BLaER1 treated with 17β-estradiol and CSF1 and Interleukin-3, amounts not matched to agents 10 nM and 100 nM (cell line): Measurements from ENCODE around the gene SNRNP200.
A peak's percentile ranks its signal among the peaks of the same experiment; 100 is the strongest.

Source experiments
- H3K27ac ChIP-seq, 11 experiments: shearing (Covaris generic); formaldehyde crosslinking; 2 replicates each; pipeline ENCODE4 v1.8.1; 2022
- H3K27me3 ChIP-seq, 11 experiments: shearing (Covaris generic); formaldehyde crosslinking; 2 replicates each; pipeline ENCODE4 v1.8.1; 2022
- H3K36me3 ChIP-seq, 11 experiments: shearing (Covaris generic); formaldehyde crosslinking; 2 replicates each; pipeline ENCODE4 v1.8.1; 2022
- H3K4me1 ChIP-seq, 10 experiments: shearing (Covaris generic); formaldehyde crosslinking; 2 replicates each; pipeline ENCODE4 v1.8.1; 2022
- H3K4me2 ChIP-seq, 11 experiments: shearing (Covaris generic); formaldehyde crosslinking; 2 replicates each; pipeline ENCODE4 v1.8.1; 2022
- H3K4me3 ChIP-seq, 10 experiments: shearing (Covaris generic); formaldehyde crosslinking; 2 replicates each; pipeline ENCODE4 v1.8.1; 2022
- H3K9ac ChIP-seq, 11 experiments: shearing (Covaris generic); formaldehyde crosslinking; 2 replicates each; pipeline ENCODE4 v1.8.1; 2022
- H3K9me3 ChIP-seq, 11 experiments: shearing (Covaris generic); formaldehyde crosslinking; replicated peaks in 1 of 11; 2 replicates each; pipeline ENCODE4 v1.8.1; 2022
- H4K20me1 ChIP-seq, 11 experiments: shearing (Covaris generic); formaldehyde crosslinking; 2 replicates each; pipeline ENCODE4 v1.8.1; 2022
- Cebpa-rat ChIP-seq, 11 experiments: shearing (Covaris generic); IDR thresholded peaks; 2 replicates each; pipeline ENCODE4 v1.8.1; 2022

Gene SNRNP200

DNA sequence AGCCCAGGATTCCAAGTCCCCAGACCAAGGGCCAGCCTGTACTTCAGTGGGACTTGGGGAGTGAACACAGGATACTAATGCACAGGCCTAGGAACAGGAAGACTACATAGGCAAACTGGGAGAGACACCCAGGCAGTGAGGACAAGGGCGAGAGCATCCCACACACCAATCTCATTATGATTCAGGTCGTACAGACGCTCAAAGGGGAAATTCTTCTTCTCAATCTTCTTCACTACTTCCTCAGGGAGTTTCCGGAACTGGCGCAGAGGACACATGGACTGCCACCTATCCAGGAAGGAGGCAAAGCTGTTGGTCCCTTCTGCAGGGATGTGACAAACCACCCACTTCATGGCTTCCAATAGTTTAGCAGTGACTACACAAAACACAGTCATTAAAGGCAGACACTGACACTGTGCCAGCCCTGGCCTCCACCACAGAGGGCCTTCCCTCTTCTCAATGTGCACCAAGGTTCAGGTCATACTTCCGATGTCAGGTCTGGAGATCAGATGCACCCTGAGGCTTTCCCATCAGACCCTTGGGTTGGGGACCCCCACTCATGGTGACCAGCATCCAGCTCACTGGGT, 18.0 kb downstream of the SNRNP200 start:
- H3K9me3 ChIP-seq, result no peaks in the 10 kb centered on the region
- no peak for TF ChIP-seq Cebpa-rat (IDR thresholded peaks at IDR 0.05)

DNA sequence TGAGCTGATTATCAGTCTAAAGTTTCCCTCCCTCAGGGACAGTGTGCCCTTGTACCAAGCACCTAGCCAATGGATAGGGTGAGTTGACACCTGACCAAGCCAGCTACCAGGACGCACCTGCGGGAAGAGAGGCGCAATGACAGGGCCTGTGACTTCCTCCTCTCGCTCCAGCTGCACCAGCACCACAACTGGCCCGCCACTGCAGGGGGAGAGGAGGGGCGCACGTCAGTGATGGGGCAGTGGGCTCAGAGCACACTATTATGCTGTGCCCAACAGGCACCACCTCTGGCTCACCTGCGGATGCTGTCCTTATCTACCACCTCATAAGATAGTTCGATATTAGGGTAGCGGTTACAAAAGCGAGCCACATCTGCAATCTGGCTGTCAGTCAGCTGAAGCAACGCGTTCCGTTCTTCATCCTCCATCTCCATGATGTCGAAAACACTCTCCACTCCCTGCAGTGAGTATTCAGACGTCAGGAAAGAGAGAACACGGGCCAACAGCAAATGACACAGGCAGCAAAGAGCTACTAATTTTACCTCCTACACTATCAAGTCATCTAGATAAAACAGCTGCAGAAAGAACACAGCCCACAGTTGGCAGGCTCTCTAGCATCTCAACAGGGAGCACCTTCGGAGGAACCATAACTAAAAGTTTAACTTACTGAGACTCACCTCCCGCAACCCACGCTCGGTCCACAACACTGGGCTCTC, 28.4 kb downstream of the SNRNP200 start:
- no peak overlapping the region for H3K4me3 ChIP-seq
- H3K4me2 ChIP-seq, result no peak overlapping the region
- H3K27ac ChIP-seq, result no peak overlapping the region
- no peak for TF ChIP-seq Cebpa-rat (IDR thresholded peaks at IDR 0.05)
- H3K4me1 ChIP-seq, result no peaks in the 10 kb centered on the region
- no peaks in the 10 kb centered on the region for H3K9me3 ChIP-seq
- H4K20me1 ChIP-seq, result peaks cover 0 to 88% (median 77%) of the 10 kb centered on the region in 11 experiments; a peak in 17 of 22 replicates
- peak overlapping the region in 1 of 11 experiments; percentile 15; a peak in 1 of 22 replicates for H3K9ac ChIP-seq
- H3K36me3 ChIP-seq, result peaks cover 97 to 100% (median 100%) of the 10 kb centered on the region in 11 experiments
- H3K27me3 ChIP-seq, result no peaks in the 10 kb centered on the region

More for the DNA sequence above, 18.0 kb downstream of the SNRNP200 start:
- H3K36me3 ChIP-seq, result peaks cover 100% of the 10 kb centered on the region in 11 experiments
- no peaks in the 10 kb centered on the region for H3K4me1 ChIP-seq
- no peak overlapping the region for H3K9ac ChIP-seq
- H3K4me2 ChIP-seq, result no peak overlapping the region
- no peaks in the 10 kb centered on the region for H3K27me3 ChIP-seq
- H3K4me3 ChIP-seq, result no peak overlapping the region
- H4K20me1 ChIP-seq, result peaks cover 0 to 87% (median 61%) of the 10 kb centered on the region in 11 experiments; a peak in 16 of 22 replicates
- no peak overlapping the region for H3K27ac ChIP-seq

- no peaks in the 10 kb centered on the region for H3K9me3 ChIP-seq
- H3K4me2 ChIP-seq, result no peak overlapping the region
- no peak for TF ChIP-seq Cebpa-rat (IDR thresholded peaks at IDR 0.05)
- H3K9ac ChIP-seq, result peak overlapping the region in 1 of 11 experiments; percentile 19; a peak in 1 of 22 replicates
- no peak overlapping the region for H3K4me3 ChIP-seq
- H3K27ac ChIP-seq, result no peak overlapping the region
- H3K36me3 ChIP-seq, result peaks cover 96 to 100% (median 100%) of the 10 kb centered on the region in 11 experiments
- no peaks in the 10 kb centered on the region for H3K4me1 ChIP-seq
- peaks cover 0 to 96% (median 78%) of the 10 kb centered on the region in 11 experiments; a peak in 20 of 22 replicates for H4K20me1 ChIP-seq
- H3K27me3 ChIP-seq, result no peaks in the 10 kb centered on the region
Observed at GRCh38 chr2:96274355-96275056, 30.8 kb downstream of the SNRNP200 start.

GRCh38 chr2:96273763-96274162, 31.6 kb downstream of the SNRNP200 start:
- Histone ChIP-seq H3K9me3 (no peaks in the 10 kb centered on the region), H3K27me3 (no peaks in the 10 kb centered on the region), H3K36me3 (peaks cover 96 to 100% (median 100%) of the 10 kb centered on the region in 11 experiments), H3K4me1 (no peaks in the 10 kb centered on the region), H3K4me2 (no peak overlapping the region), H3K9ac (no peak overlapping the region), H4K20me1 (peaks cover 0 to 97% (median 76%) of the 10 kb centered on the region in 11 experiments; a peak in 21 of 22 replicates), H3K27ac (no peak overlapping the region), H3K4me3 (no peak overlapping the region)
- TF ChIP-seq Cebpa-rat (IDR thresholded peaks at IDR 0.05), result no peak

GRCh38 chr2:96271995-96272394, 33.4 kb downstream of the SNRNP200 start:
- Histone ChIP-seq H3K4me3 (no peak overlapping the region), H3K27ac (no peak overlapping the region), H3K4me2 (no peak overlapping the region), H3K9ac (peak overlapping the region in 2 of 11 experiments; percentile 29 to 44; a peak in 1 of 22 replicates), H3K36me3 (peaks cover 94 to 99% (median 98%) of the 10 kb centered on the region in 11 experiments), H3K9me3 (no peaks in the 10 kb centered on the region), H4K20me1 (peaks cover 7 to 97% (median 75%) of the 10 kb centered on the region in 11 experiments; a peak in 21 of 22 replicates), H3K27me3 (no peaks in the 10 kb centered on the region), H3K4me1 (peaks cover 7 to 10% (median 9%) of the 10 kb centered on the region in 10 experiments)
- no peak for TF ChIP-seq Cebpa-rat (IDR thresholded peaks at IDR 0.05)

- peak overlapping the region; percentile 79 to 98 (median 93) for H3K4me2 ChIP-seq
- peak overlapping the region in 6 of 11 experiments; percentile 82 to 91 (median 89); a peak in 10 of 22 replicates for H3K27ac ChIP-seq
- peak overlapping the region; percentile 78 to 96 (median 92) for H3K4me3 ChIP-seq
- H3K4me1 ChIP-seq, result peaks cover 25 to 36% (median 31%) of the 10 kb centered on the region in 10 experiments
- peaks cover 67 to 74% (median 73%) of the 10 kb centered on the region in 11 experiments for H3K36me3 ChIP-seq
- no peak for TF ChIP-seq Cebpa-rat (IDR thresholded peaks at IDR 0.05)
- H3K27me3 ChIP-seq, result no peaks in the 10 kb centered on the region
- no peaks in the 10 kb centered on the region for H3K9me3 ChIP-seq
- peaks cover 35 to 91% (median 75%) of the 10 kb centered on the region in 11 experiments; a peak in 21 of 22 replicates for H4K20me1 ChIP-seq
- H3K9ac ChIP-seq, result peak overlapping the region; percentile 84 to 96 (median 93)
Observed at GRCh38 chr2:96267159-96267971, 38.0 kb downstream of the SNRNP200 start.

DNA sequence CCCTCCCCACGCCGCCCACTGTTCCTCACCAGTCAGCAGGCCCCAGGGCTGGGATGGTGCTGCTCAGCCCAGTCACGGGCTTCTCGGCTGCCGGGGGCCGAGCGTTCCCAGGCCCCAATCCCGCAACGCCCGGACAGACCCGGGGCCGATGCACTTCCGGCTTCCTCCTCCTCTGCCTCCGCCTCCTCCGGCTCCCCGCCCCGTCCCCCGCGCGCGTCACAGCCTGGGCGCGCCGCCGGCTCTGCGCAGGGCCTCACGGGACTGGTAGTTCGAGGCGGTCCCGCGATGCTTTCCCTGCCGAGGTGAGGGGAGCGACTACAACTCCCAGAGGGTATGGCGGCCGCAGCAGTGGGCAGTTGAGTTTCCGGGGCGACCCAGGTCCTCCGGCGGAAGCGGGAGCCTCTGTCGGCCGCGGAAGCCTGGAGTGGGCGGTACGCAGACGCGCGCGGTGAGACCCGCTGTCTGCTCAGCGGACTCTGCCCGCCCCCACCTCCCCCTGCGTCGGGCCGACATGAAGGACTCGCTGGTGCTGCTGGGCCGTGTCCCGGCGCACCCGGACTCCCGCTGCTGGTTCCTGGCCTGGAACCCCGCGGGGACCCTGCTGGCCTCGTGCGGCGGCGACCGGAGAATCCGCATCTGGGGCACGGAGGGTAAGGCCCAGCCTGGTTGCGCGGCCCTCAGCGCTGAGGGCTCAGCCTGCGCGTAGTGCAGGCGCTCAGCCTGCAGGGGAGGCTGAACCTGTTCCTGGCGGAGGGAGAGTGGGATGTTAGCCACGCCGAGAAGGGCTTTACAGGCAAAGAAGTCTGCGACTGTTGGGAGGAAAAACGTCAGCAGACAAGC, 39.3 kb downstream of the SNRNP200 start, which contains the start of the genes CIAO1 and TMEM127:
TSS of gene CIAO1 (plus strand) at position 386 of the 840 bp plus-strand sequence. CDS start at position 512, 126 bp downstream.
TSS of gene TMEM127 (minus strand) at position 158 of the 840 bp plus-strand sequence. CDS start 616 bp downstream, outside the sequence.
- H3K36me3 ChIP-seq, result peaks cover 66 to 74% (median 72%) of the 10 kb centered on the region in 11 experiments
- peak within 1 kb of the TSS; percentile 91 to 99 (median 96) for H3K4me2 ChIP-seq
- peak within 1 kb of the TSS; percentile 84 to 96 (median 93) for H3K9ac ChIP-seq
- H3K4me3 ChIP-seq, result peak within 1 kb of the TSS; percentile 78 to 96 (median 92)
- H4K20me1 ChIP-seq, result peaks cover 37 to 91% (median 76%) of the 10 kb centered on the region in 11 experiments; a peak in 21 of 22 replicates
- H3K4me1 ChIP-seq, result peaks cover 32 to 49% (median 40%) of the 10 kb centered on the region in 10 experiments
- H3K9me3 ChIP-seq, result no peaks in the 10 kb centered on the region
- no peak for TF ChIP-seq Cebpa-rat (IDR thresholded peaks at IDR 0.05)
- H3K27me3 ChIP-seq, result no peaks in the 10 kb centered on the region
- peak within 1 kb of the TSS; percentile 79 to 92 (median 89) for H3K27ac ChIP-seq
